DND-41 (cell line): ENCODE measurements around the gene AUTS2.

ENCODE experiments used
- ATAC-seq: fragments of 200-7000 bp; cut with Tn5 transposase; 3 replicates; pipeline ENCODE4 v1.9.1; 2021; ENCODE audit warnings: low read depth; ENCODE audit not compliant: insufficient read depth
- DNase-seq: peaks from one replicate; pipeline ENCODE4 v3.0.0-alpha.2; 2020
- H2AFZ ChIP-seq: 2 replicates; pipeline ENCODE4 v1.6.0; 2012; ENCODE audit warnings: low read depth, low read length
- H3K27ac ChIP-seq: 2 replicates; pipeline ENCODE4 v1.5.1; 2012; ENCODE audit warnings: low read length, inconsistent platforms
- H3K27me3 ChIP-seq: fragments of 200-600 bp; sonication (generic); 2 replicates; pipeline ENCODE4 v1.6.0; 2012; ENCODE audit warnings: low read length, mild to moderate bottlenecking, inconsistent platforms; ENCODE audit not compliant: insufficient read depth, poor library complexity
- H3K36me3 ChIP-seq: 2 replicates; pipeline ENCODE4 v1.5.1; 2012; ENCODE audit warnings: low read length, inconsistent platforms; ENCODE audit not compliant: insufficient read depth
- H3K4me1 ChIP-seq: 2 replicates; pipeline ENCODE4 v1.5.1; 2012; ENCODE audit warnings: mild to moderate bottlenecking, low read length; ENCODE audit not compliant: insufficient read depth
- H3K4me2 ChIP-seq: 2 replicates; pipeline ENCODE4 v1.6.0; 2012; ENCODE audit warnings: mild to moderate bottlenecking, moderate library complexity, low read length, inconsistent platforms; ENCODE audit not compliant: insufficient read depth
- H3K4me3 ChIP-seq, 2 experiments: fragments of 200-600 bp in 1 of 2; shearing (Covaris generic) in 1 of 2; 2 replicates each; pipeline ENCODE4 v1.5.1; 2012 to 2016; ENCODE audit warnings: inconsistent platforms in 2 of 2, low read length in 2 of 2, mild to moderate bottlenecking in 2 of 2, low read depth in 1 of 2, moderate library complexity in 1 of 2
- H3K79me2 ChIP-seq: 2 replicates; pipeline ENCODE4 v1.6.0; 2012; ENCODE audit warnings: low read length, inconsistent platforms; ENCODE audit not compliant: insufficient read depth
- H3K9ac ChIP-seq: 2 replicates; pipeline ENCODE4 v1.6.0; 2012; ENCODE audit warnings: low read depth, mild to moderate bottlenecking, inconsistent platforms, low read length, moderate library complexity
- H3K9me3 ChIP-seq: 2 replicates; pipeline ENCODE4 v1.5.1; 2012; ENCODE audit warnings: low read length, moderate library complexity, mild to moderate bottlenecking, inconsistent platforms; ENCODE audit not compliant: insufficient read depth, severe bottlenecking
- H4K20me1 ChIP-seq: 2 replicates; pipeline ENCODE4 v1.6.0; 2012; ENCODE audit warnings: low read length; ENCODE audit not compliant: insufficient read depth
- CTCF ChIP-seq: IDR thresholded peaks from 2 replicates; pipeline ENCODE4 v1.5.1; 2012; ENCODE audit warnings: borderline replicate concordance, low read length, moderate library complexity, mild to moderate bottlenecking; ENCODE audit not compliant: poor library complexity, severe bottlenecking; ENCODE audit errors: extremely low read depth
- EZH2 ChIP-seq: IDR thresholded peaks from 3 replicates; pipeline ENCODE4 v1.6.1; 2012; ENCODE audit warnings: borderline replicate concordance, low read depth, mild to moderate bottlenecking, moderate library complexity, low read length, inconsistent platforms; ENCODE audit not compliant: severe bottlenecking

The AUTS2 gene

GRCh38 chr7:70765651-70766050 is 1167.4 kb downstream of the AUTS2 start:
- H3K4me3 ChIP-seq: no peak overlapping the region
- H3K27ac ChIP-seq: no peak overlapping the region
- DNase-seq: no peak
- no peak for ATAC-seq
- H3K4me2 ChIP-seq: no peak overlapping the region
- H4K20me1 ChIP-seq: peaks cover 22% of the 10 kb centered on the region
- H3K9ac ChIP-seq: no peak overlapping the region
- no peaks in the 10 kb centered on the region for H3K4me1 ChIP-seq
- no peak overlapping the region for H2AFZ ChIP-seq
- peaks cover 24% of the 10 kb centered on the region for H3K79me2 ChIP-seq
- H3K36me3 ChIP-seq: peaks cover 78% of the 10 kb centered on the region
- H3K9me3 ChIP-seq: no peaks in the 10 kb centered on the region
- H3K27me3 ChIP-seq: no peaks in the 10 kb centered on the region
- TF ChIP-seq EZH2: no peak
- no peak for TF ChIP-seq CTCF

- no peak for DNase-seq
- TF ChIP-seq CTCF (no peak), EZH2 (no peak)
- no peak for ATAC-seq
Measured at GRCh38 chr7:70766109-70766508, 1167.8 kb downstream of the AUTS2 start.

GRCh38 chr7:70766694-70767093 is 1168.4 kb downstream of the AUTS2 start:
- H3K4me3 ChIP-seq: no peak overlapping the region
- H3K4me2 ChIP-seq: no peak overlapping the region
- H3K27me3 ChIP-seq: no peaks in the 10 kb centered on the region
- peaks cover 88% of the 10 kb centered on the region for H3K36me3 ChIP-seq
- DNase-seq (no peak), ATAC-seq (no peak)
- no peak overlapping the region for H2AFZ ChIP-seq
- peaks cover 14% of the 10 kb centered on the region for H3K79me2 ChIP-seq
- no peaks in the 10 kb centered on the region for H3K9me3 ChIP-seq
- H4K20me1 ChIP-seq: peaks cover 21% of the 10 kb centered on the region
- TF ChIP-seq CTCF: no peak
- TF ChIP-seq EZH2: no peak
- H3K9ac ChIP-seq: no peak overlapping the region
- no peak overlapping the region for H3K27ac ChIP-seq
- H3K4me1 ChIP-seq: no peaks in the 10 kb centered on the region

More at GRCh38 chr7:70766109-70766508, 1167.8 kb downstream of the AUTS2 start:
- no peak overlapping the region for H3K9ac ChIP-seq
- no peaks in the 10 kb centered on the region for H3K4me1 ChIP-seq
- no peak overlapping the region for H2AFZ ChIP-seq
- H4K20me1 ChIP-seq: peaks cover 21% of the 10 kb centered on the region
- H3K4me3 ChIP-seq: no peak overlapping the region
- peaks cover 82% of the 10 kb centered on the region for H3K36me3 ChIP-seq
- H3K79me2 ChIP-seq: peaks cover 20% of the 10 kb centered on the region
- no peaks in the 10 kb centered on the region for H3K9me3 ChIP-seq
- no peak overlapping the region for H3K27ac ChIP-seq
- no peak overlapping the region for H3K4me2 ChIP-seq
- no peaks in the 10 kb centered on the region for H3K27me3 ChIP-seq

GRCh38 chr7:70770154-70770553 is 1171.9 kb downstream of the AUTS2 start:
- H3K27me3 ChIP-seq: no peaks in the 10 kb centered on the region
- no peak overlapping the region for H3K4me2 ChIP-seq
- H3K4me3 ChIP-seq: no peak overlapping the region
- ATAC-seq (no peak), DNase-seq (no peak)
- H2AFZ ChIP-seq: no peak overlapping the region
- no peak overlapping the region for H3K27ac ChIP-seq
- peaks cover 98% of the 10 kb centered on the region for H3K36me3 ChIP-seq
- no peaks in the 10 kb centered on the region for H3K79me2 ChIP-seq
- no peak for TF ChIP-seq EZH2
- no peak for TF ChIP-seq CTCF
- no peak overlapping the region for H3K9ac ChIP-seq
- peaks cover 4% of the 10 kb centered on the region; the same call in 1 of the 2 replicates for H4K20me1 ChIP-seq
- H3K9me3 ChIP-seq: no peaks in the 10 kb centered on the region
- H3K4me1 ChIP-seq: no peaks in the 10 kb centered on the region
